Glomerular visceral epithelial cell (primary cell): ENCODE data around the gene CIB1.
"Not testable (repeated sequence)": the region's sequence is repeated elsewhere in the genome, so short reads cannot be mapped to it uniquely, and the experiment has no call there.

Experiments
- DNase-seq: peaks from one replicate; pipeline ENCODE4 v3.0.0-alpha.2; 2016; ENCODE audit errors: extremely low spot score

The CIB1 gene

GRCh38 chr15:90194655-90195054, 39.1 kb downstream of the CIB1 start:
- DNase-seq = no peak

GRCh38 chr15:90192961-90193786, 40.6 kb downstream of the CIB1 start:
- no peak for DNase-seq

GRCh38 chr15:90191794-90192509, 41.8 kb downstream of the CIB1 start:
- DNase-seq = peak; percentile 86

GRCh38 chr15:90191344-90191687, 42.4 kb downstream of the CIB1 start:
- no peak for DNase-seq

GRCh38 chr15:90190606-90191343, 43.0 kb downstream of the CIB1 start:
- DNase-seq = no peak

GRCh38 chr15:90189781-90190467, 43.8 kb downstream of the CIB1 start:
- DNase-seq = no peak

GRCh38 chr15:90188914-90189748, 44.6 kb downstream of the CIB1 start:
- DNase-seq = no peak

GRCh38 chr15:90188065-90188464, 45.7 kb downstream of the CIB1 start:
- DNase-seq = not testable (repeated sequence)

- no peak for DNase-seq
Measured at GRCh38 chr15:90187257-90187868, 46.4 kb downstream of the CIB1 start.

- peak; percentile 82 for DNase-seq
Measured at GRCh38 chr15:90184786-90185704, 48.7 kb downstream of the CIB1 start.

- peak; percentile 77 for DNase-seq
Measured at GRCh38 chr15:90184119-90184785, 49.5 kb downstream of the CIB1 start.

- DNase-seq = no peak
Measured at GRCh38 chr15:90181776-90182175, 52.0 kb downstream of the CIB1 start.
